A204.1 (cell line): ENCODE measurements around the gene TLK2.
"Not testable (repeated sequence)": the region's sequence is repeated elsewhere in the genome, so short reads cannot be mapped to it uniquely, and the experiment has no call there.

Experiments
- FAIRE-seq: peaks from 2 replicates; lab custom pipeline; 2012; peaks lifted over from hg19 to GRCh38; lab: Jason Lieb, UNC

Gene TLK2

GRCh38 chr17:62490990-62491389 is 12.4 kb downstream of the TLK2 start:
- FAIRE-seq, result not testable (repeated sequence)

DNA sequence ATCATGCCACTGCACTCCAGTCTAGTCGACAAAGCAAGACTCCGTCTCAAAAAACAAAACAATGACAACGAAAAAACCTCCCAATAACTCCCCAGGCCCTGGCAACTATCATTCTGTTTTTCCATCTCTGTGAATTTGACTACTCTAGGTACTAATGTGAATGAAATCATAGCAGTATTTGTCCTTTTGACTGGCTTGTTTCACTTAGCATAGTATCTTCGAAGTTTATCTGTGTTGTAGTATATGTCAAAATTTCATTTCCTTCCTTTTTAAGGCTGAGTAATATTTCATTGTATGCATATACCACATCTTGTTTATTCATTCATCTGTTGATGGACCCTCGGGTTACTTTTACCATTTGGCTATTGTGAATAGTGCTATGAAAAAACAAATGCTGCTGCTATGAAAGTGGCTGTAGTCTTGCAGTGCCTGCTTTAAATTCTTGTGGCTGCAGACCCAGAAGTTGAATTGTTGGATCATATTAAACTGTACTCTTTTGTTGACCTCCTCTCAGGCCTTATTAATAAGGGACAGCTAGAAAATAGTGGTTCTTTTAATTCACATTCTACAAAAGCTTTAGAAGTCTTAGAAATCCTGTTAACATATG is 14.5 kb downstream of the TLK2 start:
- FAIRE-seq, result not testable (repeated sequence)

GRCh38 chr17:62494073-62494472 is 15.4 kb downstream of the TLK2 start:
- not testable (repeated sequence) for FAIRE-seq

DNA sequence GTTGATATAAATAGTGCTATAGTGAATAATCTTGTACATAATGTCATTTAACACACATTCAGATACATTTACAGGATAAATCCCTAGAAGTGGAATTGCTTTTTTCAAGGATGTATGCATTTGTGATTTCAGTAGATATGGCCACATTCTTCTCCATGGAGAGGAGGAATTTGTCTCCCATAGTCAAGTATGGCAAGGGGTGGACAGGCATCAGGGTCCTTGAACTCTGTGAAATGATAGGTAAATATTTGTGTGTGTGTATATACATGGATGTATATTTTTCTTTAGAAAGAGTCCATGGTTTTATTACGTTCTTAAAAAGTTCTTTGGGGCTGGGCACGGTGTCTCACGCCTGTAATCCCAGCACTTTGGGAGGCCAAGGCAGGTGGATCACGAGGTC is 17.7 kb downstream of the TLK2 start:
- FAIRE-seq, result not testable (repeated sequence)

GRCh38 chr17:62498796-62499195 is 20.2 kb downstream of the TLK2 start:
- FAIRE-seq, result not testable (repeated sequence)

DNA sequence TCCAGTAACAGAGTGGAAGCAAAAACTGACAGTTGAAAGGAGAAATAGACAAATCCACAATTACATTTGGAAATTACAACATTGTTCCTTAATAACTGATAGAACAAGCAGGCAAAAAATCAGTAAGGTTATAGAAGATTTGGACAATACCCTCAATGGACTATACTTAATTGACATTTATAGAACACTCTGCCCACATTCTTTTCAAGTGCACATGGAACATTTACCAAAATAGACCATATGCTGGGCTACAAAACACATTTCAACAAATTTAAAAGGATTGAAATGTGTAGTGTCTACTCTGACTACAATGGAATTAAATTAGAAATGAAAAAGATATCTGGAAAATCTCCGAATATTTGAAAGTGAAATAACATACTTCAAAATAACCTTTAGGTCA is 21.8 kb downstream of the TLK2 start:
- FAIRE-seq, result not testable (repeated sequence)

DNA sequence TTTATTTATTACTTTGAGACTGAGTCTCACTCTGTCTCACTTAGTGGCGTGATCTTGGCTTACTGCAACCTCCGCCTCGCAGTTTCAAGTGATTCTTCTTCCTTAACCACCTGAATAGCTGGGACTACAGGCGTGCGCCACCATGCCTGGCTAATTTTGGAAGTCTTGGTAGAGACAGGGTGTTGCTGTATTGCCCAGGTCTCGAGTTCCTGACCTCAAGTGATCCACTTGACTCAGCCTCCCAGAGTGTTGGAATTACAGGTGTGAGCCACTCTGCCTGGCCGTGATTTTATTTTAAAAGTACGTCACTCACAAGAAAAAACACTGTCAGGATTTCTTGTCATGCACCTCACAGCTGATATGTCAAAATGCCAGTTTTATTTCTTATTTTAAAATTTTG is 26.2 kb downstream of the TLK2 start:
- not testable (repeated sequence) for FAIRE-seq

- not testable (repeated sequence) for FAIRE-seq
These were observed 28.7 kb downstream of the TLK2 start for GRCh38 chr17:62507191-62507836.

DNA sequence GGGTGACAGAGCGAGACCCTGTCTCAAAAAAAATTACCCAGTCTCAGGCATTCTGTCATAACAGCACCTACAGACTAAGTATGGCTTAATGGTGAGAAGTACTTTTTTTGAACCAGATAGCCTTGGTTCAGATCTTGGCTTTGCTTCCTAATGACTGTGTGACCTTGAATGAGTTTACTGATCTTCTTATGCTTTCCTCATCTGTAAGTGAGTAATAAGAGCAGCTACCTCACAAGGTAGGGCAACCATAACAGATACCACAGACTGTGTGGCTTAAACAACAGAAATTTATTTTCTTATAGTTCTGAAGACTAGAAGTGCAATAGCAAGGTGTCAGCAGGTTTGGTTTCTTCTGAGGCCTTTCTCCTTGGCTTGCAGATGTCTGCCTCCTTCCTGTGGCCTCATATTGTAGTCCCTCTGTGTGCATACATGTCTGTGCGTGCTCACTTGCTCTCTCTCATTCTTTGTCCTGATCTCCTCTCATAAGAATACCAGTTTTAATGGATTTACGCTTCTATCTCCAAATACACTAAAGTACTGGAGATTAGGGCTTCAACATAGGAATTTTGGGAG is 31.7 kb downstream of the TLK2 start:
- FAIRE-seq, result not testable (repeated sequence)

DNA sequence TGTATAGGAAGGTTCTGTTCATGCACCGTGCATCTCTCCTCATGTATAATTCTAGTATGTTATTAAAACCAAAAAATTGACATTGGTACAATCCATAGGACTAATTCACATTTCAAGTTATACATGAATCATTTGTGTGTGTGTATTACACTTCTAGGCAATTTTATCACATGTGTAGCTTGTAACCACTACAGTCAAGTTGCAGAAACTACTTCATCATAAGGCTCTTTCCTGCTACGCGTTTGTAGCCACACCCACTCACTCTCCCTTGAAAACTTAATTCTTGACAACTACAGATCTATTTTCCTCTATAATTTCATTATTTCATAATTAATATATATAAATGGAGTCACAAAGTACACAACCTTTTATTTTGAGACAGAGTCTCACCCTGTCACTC is 32.4 kb downstream of the TLK2 start:
- FAIRE-seq, result not testable (repeated sequence)

- not testable (repeated sequence) for FAIRE-seq
These were observed 37.8 kb downstream of the TLK2 start for GRCh38 chr17:62516376-62516775.

GRCh38 chr17:62521295-62521694 is 42.7 kb downstream of the TLK2 start:
- FAIRE-seq, result not testable (repeated sequence)

- not testable (repeated sequence) for FAIRE-seq
These were observed 45.5 kb downstream of the TLK2 start for GRCh38 chr17:62524077-62524476.

DNA sequence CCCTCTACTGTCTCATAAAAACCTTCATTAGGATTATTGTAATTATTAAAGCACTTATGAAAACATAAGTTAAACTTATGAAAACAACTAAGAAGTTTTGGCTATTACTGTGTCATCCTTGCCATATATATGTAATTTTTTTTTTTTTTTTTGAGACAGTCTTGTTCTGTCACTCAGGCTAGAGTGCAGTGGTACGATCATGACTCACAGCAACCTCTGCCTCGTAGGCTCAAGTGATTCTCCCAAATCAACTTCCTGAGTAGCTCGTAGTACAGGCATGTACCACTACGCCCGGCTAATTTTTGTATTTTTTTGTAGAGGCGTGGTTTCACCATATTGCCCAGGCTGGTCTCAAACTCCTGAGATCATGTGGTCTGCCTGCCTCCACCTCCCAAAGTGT is 46.7 kb downstream of the TLK2 start:
- not testable (repeated sequence) for FAIRE-seq

- FAIRE-seq, result not testable (repeated sequence)
These were observed 52.3 kb downstream of the TLK2 start for GRCh38 chr17:62530936-62531335.

DNA sequence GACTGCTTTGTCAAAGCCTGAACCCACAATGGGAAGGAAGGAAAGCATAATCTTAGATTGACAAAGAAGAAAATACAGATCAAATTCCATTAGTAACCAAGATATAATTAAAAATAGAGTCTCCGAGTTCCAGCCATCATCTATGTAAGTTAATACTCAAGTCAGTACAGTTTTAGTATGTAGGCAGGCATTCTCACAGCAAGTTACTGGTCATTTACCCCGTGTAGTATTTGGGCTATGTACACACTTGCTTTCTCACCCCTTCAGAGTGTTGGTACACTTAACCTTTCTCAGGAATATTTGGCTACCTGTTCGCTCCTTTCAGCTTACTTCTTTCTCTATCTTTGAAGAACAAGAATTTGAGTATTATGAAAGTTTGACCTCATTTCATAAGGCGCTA is 57.9 kb downstream of the TLK2 start:
- FAIRE-seq, result not testable (repeated sequence)

- FAIRE-seq, result not testable (repeated sequence)
These were observed 62.4 kb downstream of the TLK2 start for GRCh38 chr17:62541073-62541472.

- FAIRE-seq, result not testable (repeated sequence)
These were observed 64.7 kb downstream of the TLK2 start for GRCh38 chr17:62543278-62543775.

GRCh38 chr17:62546066-62546465 is 67.4 kb downstream of the TLK2 start:
- FAIRE-seq, result not testable (repeated sequence)

GRCh38 chr17:62552851-62553659 is 74.4 kb downstream of the TLK2 start:
- FAIRE-seq, result peak; percentile 99

DNA sequence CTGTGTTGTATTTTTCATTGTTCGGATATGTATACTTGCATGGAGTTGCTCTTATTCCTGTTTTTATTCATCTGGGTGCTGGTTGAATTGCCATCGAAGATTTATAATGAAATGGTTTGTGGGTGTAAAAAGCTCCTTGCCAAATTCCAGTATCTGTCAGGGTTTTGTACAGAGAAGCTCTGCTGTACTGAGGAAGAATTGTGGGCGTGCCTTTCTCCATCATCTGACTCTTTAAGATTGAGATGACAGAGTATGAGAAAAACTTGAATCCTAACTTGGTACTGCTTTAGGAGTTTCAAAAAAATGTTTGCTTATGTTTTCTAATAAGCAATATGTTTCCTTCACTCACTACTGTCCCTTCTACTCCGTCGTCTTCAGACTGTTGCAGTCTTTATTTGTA is 78.9 kb downstream of the TLK2 start:
- FAIRE-seq, result not testable (repeated sequence)

- not testable (repeated sequence) for FAIRE-seq
These were observed 80.3 kb downstream of the TLK2 start for GRCh38 chr17:62558941-62559340.
